Keratinocyte (primary cell): Measurements from ENCODE around the gene TUG1. TPM values are rescaled to one million over a fixed set of nuclear protein-coding genes. Genes with fewer than 3 reads are reported as not detected.

ENCODE experiments used
- DNase-seq: peaks from one replicate; pipeline ENCODE4 v3.0.0-alpha.2; 2011; ENCODE audit warnings: low read depth, missing footprints, low spot score
- FAIRE-seq: peaks from 2 replicates; lab custom pipeline; 2011; peaks lifted over from hg19 to GRCh38; lab: Jason Lieb, UNC
- H2AFZ ChIP-seq: 2 replicates; pipeline ENCODE4 v1.6.0; 2012; ENCODE audit warnings: low read length, control low read depth, inconsistent platforms; ENCODE audit not compliant: control insufficient read depth
- H3K27ac ChIP-seq: 2 replicates; pipeline ENCODE4 v1.5.1; 2011; ENCODE audit warnings: low read length; ENCODE audit not compliant: control insufficient read depth, insufficient read depth
- H3K27me3 ChIP-seq: 3 replicates; pipeline ENCODE4 v1.6.0; 2011; ENCODE audit warnings: low read length; ENCODE audit not compliant: control insufficient read depth, insufficient read depth; ENCODE audit errors: extremely low read depth
- H3K36me3 ChIP-seq, 2 experiments: 2 replicates in 1 of 2; 3 replicates in 1 of 2; pipeline ENCODE4 v1.5.1; 2011; ENCODE audit warnings: low read length in 2 of 2, mild to moderate bottlenecking in 1 of 2; ENCODE audit not compliant: control insufficient read depth in 2 of 2, insufficient read depth in 2 of 2; ENCODE audit errors: extremely low read depth in 1 of 2
- H3K4me1 ChIP-seq: 3 replicates; pipeline ENCODE4 v1.5.1; 2011; ENCODE audit warnings: low read length; ENCODE audit not compliant: control insufficient read depth, insufficient read depth; ENCODE audit errors: extremely low read depth
- H3K4me2 ChIP-seq: 3 replicates; pipeline ENCODE4 v1.6.0; 2011; ENCODE audit warnings: low read depth, low read length; ENCODE audit not compliant: control insufficient read depth, insufficient read depth; ENCODE audit errors: extremely low read depth
- H3K4me3 ChIP-seq, 3 experiments: fragments of 200-600 bp in 1 of 3; sonication (generic) in 1 of 3; 2 replicates in 2 of 3; 3 replicates in 1 of 3; pipeline ENCODE4 v1.5.1; 2011 to 2016; ENCODE audit warnings: low read length in 3 of 3, mild to moderate bottlenecking in 3 of 3, control low read depth in 2 of 3, inconsistent platforms in 1 of 3, low read depth in 1 of 3, mixed read lengths in 1 of 3, mixed run types in 1 of 3, moderate library complexity in 1 of 3; ENCODE audit not compliant: control insufficient read depth in 2 of 3, insufficient read depth in 2 of 3; ENCODE audit errors: extremely low read depth in 1 of 3
- H3K79me2 ChIP-seq: 2 replicates; pipeline ENCODE4 v1.6.0; 2012; ENCODE audit warnings: low read length; ENCODE audit not compliant: control insufficient read depth, insufficient read depth
- H3K9ac ChIP-seq: 3 replicates; pipeline ENCODE4 v1.6.0; 2011; ENCODE audit warnings: low read length; ENCODE audit not compliant: control insufficient read depth, insufficient read depth; ENCODE audit errors: extremely low read depth
- H3K9me1 ChIP-seq: 3 replicates; pipeline ENCODE4 v1.6.0; 2011; ENCODE audit warnings: low read length; ENCODE audit not compliant: control insufficient read depth, insufficient read depth; ENCODE audit errors: extremely low read depth
- H3K9me3 ChIP-seq: 2 replicates; pipeline ENCODE4 v1.5.1; 2012; ENCODE audit warnings: low read depth, low read length; ENCODE audit not compliant: control insufficient read depth
- H4K20me1 ChIP-seq: 3 replicates; pipeline ENCODE4 v1.6.0; 2011; ENCODE audit warnings: low read length; ENCODE audit not compliant: control insufficient read depth, insufficient read depth; ENCODE audit errors: extremely low read depth
- EZH2 ChIP-seq: IDR thresholded peaks from one replicate; pipeline ENCODE4 v1.6.1; 2012; ENCODE audit warnings: inconsistent platforms, mild to moderate bottlenecking, low read length, moderate library complexity
- dilution Hi-C: fragments of 300-500 bp; cut with MboI; formaldehyde crosslinking; loops from one replicate; pipeline ENCODE4 v1.7.0; 2020; ENCODE audit warnings: low sequenced_read_pairs; ENCODE audit not compliant: extremely low pct_ligation_motif_present
- polyA plus RNA-seq, 5 experiments: library from polyadenylated mRNA; depleted of rRNA in 3 of 5; stranded (reverse) in 3 of 5; stranded (forward) in 1 of 5; unstranded in 1 of 5; fragments of >200 nt; gene quantifications; 1 replicate in 1 of 5; 2 replicates in 3 of 5; 3 replicates in 1 of 5; pipeline versions ENCODE4 v1.2.1 to v1.2.3, GENCODE V29; 2011 to 2012; ENCODE audit warnings: missing spikeins in 2 of 5, low read depth in 1 of 5, low replicate concordance in 1 of 5
- TF ChIP-seq, protein P1 (sequence below), 3 experiments: IDR thresholded peaks in 1 of 3; conservative IDR thresholded peaks in 1 of 3; optimal IDR thresholded peaks in 1 of 3; 2 replicates in 2 of 3; 3 replicates in 1 of 3; pipeline versions ENCODE3 to v1.5.1; 2011; ENCODE audit warnings: low read length in 3 of 3, mild to moderate bottlenecking in 3 of 3, moderate library complexity in 2 of 3, control low read depth in 1 of 3, inconsistent platforms in 1 of 3; ENCODE audit not compliant: insufficient read depth in 2 of 3; ENCODE audit errors: extremely low read depth in 1 of 3

The TUG1 gene
- polyA plus RNA-seq, 1 donor (not counting 4 experiments of a cell fraction or from before 2014, with no cell fraction given): 77.1 TPM

DNA sequence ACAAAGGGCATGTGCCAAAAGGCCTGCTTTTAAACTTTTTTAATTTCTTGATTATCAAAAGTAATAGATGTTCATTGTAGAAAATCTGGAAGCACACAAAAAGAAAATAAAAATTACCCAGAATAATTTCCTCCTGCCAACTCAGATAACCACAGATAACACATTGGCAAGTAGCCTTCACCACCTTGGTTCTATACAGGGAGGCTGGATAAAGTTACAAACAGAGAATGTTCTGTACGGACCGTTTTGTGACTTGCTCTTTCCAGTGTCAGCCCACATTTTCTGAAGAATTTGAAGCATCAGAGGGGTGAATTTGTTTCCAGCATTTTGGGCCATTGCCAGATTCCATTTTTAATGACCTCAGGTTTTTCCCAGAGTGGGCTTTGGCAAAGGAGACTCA lies 23.5 kb downstream of the TUG1 start:
- H3K4me1 ChIP-seq: no peaks in the 10 kb centered on the region
- dilution Hi-C loops: no loop called here
- H3K27ac ChIP-seq: no peak overlapping the region
- H3K79me2 ChIP-seq: no peaks in the 10 kb centered on the region
- H3K9me1 ChIP-seq: no peaks in the 10 kb centered on the region
- no peak for FAIRE-seq
- no peaks in the 10 kb centered on the region for H3K36me3 ChIP-seq
- no peak overlapping the region for H3K4me3 ChIP-seq
- no peaks in the 10 kb centered on the region for H4K20me1 ChIP-seq
- H2AFZ ChIP-seq: no peak overlapping the region
- no peak for TF ChIP-seq EZH2
- TF ChIP-seq, protein P1, sequence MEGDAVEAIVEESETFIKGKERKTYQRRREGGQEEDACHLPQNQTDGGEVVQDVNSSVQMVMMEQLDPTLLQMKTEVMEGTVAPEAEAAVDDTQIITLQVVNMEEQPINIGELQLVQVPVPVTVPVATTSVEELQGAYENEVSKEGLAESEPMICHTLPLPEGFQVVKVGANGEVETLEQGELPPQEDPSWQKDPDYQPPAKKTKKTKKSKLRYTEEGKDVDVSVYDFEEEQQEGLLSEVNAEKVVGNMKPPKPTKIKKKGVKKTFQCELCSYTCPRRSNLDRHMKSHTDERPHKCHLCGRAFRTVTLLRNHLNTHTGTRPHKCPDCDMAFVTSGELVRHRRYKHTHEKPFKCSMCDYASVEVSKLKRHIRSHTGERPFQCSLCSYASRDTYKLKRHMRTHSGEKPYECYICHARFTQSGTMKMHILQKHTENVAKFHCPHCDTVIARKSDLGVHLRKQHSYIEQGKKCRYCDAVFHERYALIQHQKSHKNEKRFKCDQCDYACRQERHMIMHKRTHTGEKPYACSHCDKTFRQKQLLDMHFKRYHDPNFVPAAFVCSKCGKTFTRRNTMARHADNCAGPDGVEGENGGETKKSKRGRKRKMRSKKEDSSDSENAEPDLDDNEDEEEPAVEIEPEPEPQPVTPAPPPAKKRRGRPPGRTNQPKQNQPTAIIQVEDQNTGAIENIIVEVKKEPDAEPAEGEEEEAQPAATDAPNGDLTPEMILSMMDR (optimal IDR thresholded peaks at IDR 0.05 in 1 of 3, IDR thresholded peaks at IDR 0.05 in 1 of 3, conservative IDR thresholded peaks at IDR 0.05 in 1 of 3; ENCODE audit: extremely low read depth in 1 of 3, insufficient read depth in 2 of 3, low read length in 3 of 3): no peak
- H3K9me3 ChIP-seq: no peaks in the 10 kb centered on the region
- no peak overlapping the region for H3K9ac ChIP-seq
- no peak overlapping the region for H3K4me2 ChIP-seq
- no peaks in the 10 kb centered on the region for H3K27me3 ChIP-seq
- no peak for DNase-seq

- no peak overlapping the region for H3K9ac ChIP-seq
- no peaks in the 10 kb centered on the region for H4K20me1 ChIP-seq
- H3K4me2 ChIP-seq: no peak overlapping the region
- DNase-seq (no peak), FAIRE-seq (no peak)
- H3K27ac ChIP-seq: no peak overlapping the region
- H3K9me1 ChIP-seq: no peaks in the 10 kb centered on the region
- dilution Hi-C loops: no loop called here
- no peak overlapping the region for H3K4me3 ChIP-seq
- no peaks in the 10 kb centered on the region for H3K27me3 ChIP-seq
- H3K36me3 ChIP-seq: no peaks in the 10 kb centered on the region
- H3K79me2 ChIP-seq: no peaks in the 10 kb centered on the region
- TF ChIP-seq, protein P1 (optimal IDR thresholded peaks at IDR 0.05 in 1 of 3, IDR thresholded peaks at IDR 0.05 in 1 of 3, conservative IDR thresholded peaks at IDR 0.05 in 1 of 3; ENCODE audit: extremely low read depth in 1 of 3, insufficient read depth in 2 of 3, low read length in 3 of 3): no peak
- no peak for TF ChIP-seq EZH2
- no peaks in the 10 kb centered on the region for H3K4me1 ChIP-seq
- H2AFZ ChIP-seq: no peak overlapping the region
- no peaks in the 10 kb centered on the region for H3K9me3 ChIP-seq
Observed at GRCh38 chr22:30994960-30995359, 25.9 kb downstream of the TUG1 start.
